ENCODE results near the gene MACROD2. TPM values are rescaled to one million over a fixed set of nuclear protein-coding genes. Genes with fewer than 3 reads are reported as not detected.

MACROD2 gene
- polyA plus RNA-seq, 1 donor from 2014 or later: 23.2 TPM

GRCh38 chr20:15848995-15849610 lies 1853.8 kb downstream of the MACROD2 start:
- no peak for TF ChIP-seq MXI1 (conservative IDR thresholded peaks at IDR 0.05; ENCODE audit: poor library complexity, severe bottlenecking)

GRCh38 chr20:15851576-15852215 lies 1856.4 kb downstream of the MACROD2 start:
- Histone ChIP-seq H3K27ac (ENCODE audit: low read length) (no peak overlapping the region), H3F3A (ENCODE audit: insufficient read depth, low read length, poor library complexity, severe bottlenecking) (no peaks in the 10 kb centered on the region), H3K9me3 (ENCODE audit: low read length) (no peaks in the 10 kb centered on the region), H3K36me3 (ENCODE audit: insufficient read depth, low read length) (no peaks in the 10 kb centered on the region), H3K4me2 (ENCODE audit: low read length) (no peak overlapping the region), H3K79me2 (replicated peaks; ENCODE audit: insufficient read depth, low read length) (no peaks in the 10 kb centered on the region), H3K9me2 (ENCODE audit: insufficient read depth, low read length) (no peaks in the 10 kb centered on the region), H3K4me3 (ENCODE audit: low read length) (no peak overlapping the region), H4K20me1 (ENCODE audit: insufficient read depth) (no peaks in the 10 kb centered on the region), H2AFZ (ENCODE audit: low read depth, low read length) (no peak overlapping the region), H3K27me3 (ENCODE audit: insufficient read depth, low read depth, low read length) (no peaks in the 10 kb centered on the region), H3K9ac (ENCODE audit: low read length) (no peak overlapping the region)
- TF ChIP-seq REST (IDR thresholded peaks at IDR 0.05; ENCODE audit: borderline replicate concordance): no peak
- no peak for TF ChIP-seq POLR2AphosphoS5 (IDR thresholded peaks at IDR 0.05)
- no peak for TF ChIP-seq RAD21 (conservative IDR thresholded peaks at IDR 0.05)
- TF ChIP-seq SMC3 (conservative IDR thresholded peaks at IDR 0.05; ENCODE audit: poor library complexity): no peak
- TF ChIP-seq EP300 (conservative IDR thresholded peaks at IDR 0.05; ENCODE audit: poor library complexity, severe bottlenecking): no peak
- no peak for TF ChIP-seq CTCF (IDR thresholded peaks at IDR 0.05; ENCODE audit: poor library complexity, severe bottlenecking)
- no peak for TF ChIP-seq TAF1 (IDR thresholded peaks at IDR 0.05; ENCODE audit: low read depth)
- TF ChIP-seq MXI1 (conservative IDR thresholded peaks at IDR 0.05; ENCODE audit: poor library complexity, severe bottlenecking): no peak
- TF ChIP-seq EZH2 (IDR thresholded peaks at IDR 0.05; ENCODE audit: borderline replicate concordance, insufficient read depth, low read length, poor library complexity, severe bottlenecking): no peak

More at GRCh38 chr20:15848995-15849610, 1853.8 kb downstream of the MACROD2 start:
- no peak overlapping the region for H3K4me3 ChIP-seq (ENCODE audit: low read length)
- H3K4me2 ChIP-seq (ENCODE audit: low read length): no peak overlapping the region
- H3K9me3 ChIP-seq (ENCODE audit: low read length): no peaks in the 10 kb centered on the region
- H3K79me2 ChIP-seq (replicated peaks; ENCODE audit: insufficient read depth, low read length): no peaks in the 10 kb centered on the region
- no peaks in the 10 kb centered on the region for H3F3A ChIP-seq (ENCODE audit: insufficient read depth, low read length, poor library complexity, severe bottlenecking)
- H3K9ac ChIP-seq (ENCODE audit: low read length): no peak overlapping the region
- H4K20me1 ChIP-seq (ENCODE audit: insufficient read depth): no peaks in the 10 kb centered on the region
- no peak overlapping the region for H2AFZ ChIP-seq (ENCODE audit: low read depth, low read length)
- no peak overlapping the region for H3K27ac ChIP-seq (ENCODE audit: low read length)
- no peaks in the 10 kb centered on the region for H3K36me3 ChIP-seq (ENCODE audit: insufficient read depth, low read length)
- no peaks in the 10 kb centered on the region for H3K27me3 ChIP-seq (ENCODE audit: insufficient read depth, low read depth, low read length)
- H3K9me2 ChIP-seq (ENCODE audit: insufficient read depth, low read length): no peaks in the 10 kb centered on the region
